GM12878 (cell line): ENCODE measurements around the gene CLEC4M. TPM values are rescaled to one million over a fixed set of nuclear protein-coding genes. Genes with fewer than 3 reads are reported as not detected.
A peak's percentile ranks its signal among the peaks of the same experiment; 100 is the strongest.

Experiments used
- ATF7 ChIP-seq: fragments of 450-650 bp; IDR thresholded peaks from 2 replicates; pipeline ENCODE4 v1.6.1; 2016; ENCODE audit warnings: low read depth, mild to moderate bottlenecking
- CHD4 ChIP-seq: fragments of 200-600 bp; sonication (generic); IDR thresholded peaks from 2 replicates; pipeline ENCODE4 v1.6.1; 2016; ENCODE audit warnings: mild to moderate bottlenecking
- HDGF ChIP-seq: fragments of 450-650 bp; IDR thresholded peaks from 2 replicates; pipeline ENCODE4 v1.6.1; 2016; ENCODE audit warnings: antibody characterized with exemption
- KAT2A ChIP-seq: conservative IDR thresholded peaks from 2 replicates; pipeline ENCODE4 v1.6.1; 2011; ENCODE audit warnings: low read depth, low read length; ENCODE audit not compliant: control insufficient read depth
- MTA3 ChIP-seq: IDR thresholded peaks from 2 replicates; pipeline ENCODE4 v1.6.1; 2012; ENCODE audit warnings: low read length, inconsistent platforms, borderline replicate concordance
- NBN ChIP-seq: fragments of 450-650 bp; IDR thresholded peaks from 2 replicates; pipeline ENCODE4 v1.6.1; 2016
- RB1 ChIP-seq: fragments of 450-650 bp; formaldehyde crosslinking; IDR thresholded peaks from 2 replicates; pipeline ENCODE4 v1.6.1; 2017; ENCODE audit warnings: mild to moderate bottlenecking, borderline replicate concordance
- RUNX3 ChIP-seq: IDR thresholded peaks from 2 replicates; pipeline ENCODE4 v1.6.1; 2012; ENCODE audit warnings: low read length, inconsistent platforms
- SMARCA5 ChIP-seq: fragments of 450-650 bp; IDR thresholded peaks from 2 replicates; pipeline ENCODE4 v1.6.1; 2017; ENCODE audit warnings: mild to moderate bottlenecking
- SREBF1 ChIP-seq: IDR thresholded peaks from 2 replicates; pipeline ENCODE4 v1.6.1; 2012; ENCODE audit warnings: mild to moderate bottlenecking, low read length
- TCF12 ChIP-seq: IDR thresholded peaks from 2 replicates; pipeline ENCODE4 v1.6.1; 2011; ENCODE audit warnings: low read depth, mild to moderate bottlenecking, low read length
- polyA plus RNA-seq, 11 experiments: library from polyadenylated mRNA; depleted of rRNA in 4 of 11; unstranded in 6 of 11; stranded (reverse) in 5 of 11; fragments of >200 nt; fragmentation: Nextera tagmentation in 4 of 11; fragmentation: Illumina TruSeq in 1 of 11; extraction: Ambion mirVana in 4 of 11; extraction: Trizol in 1 of 11; gene quantifications; 1 replicate in 1 of 11; 2 replicates in 10 of 11; pipeline versions ENCODE4 v1.2.1 to v1.2.3, GENCODE V29; 2011 to 2016; ENCODE audit warnings: inconsistent platforms in 2 of 11, missing spikeins in 2 of 11, low read depth in 1 of 11
- total RNA-seq, 4 experiments: library from RNA; depleted of rRNA in 3 of 4; stranded (reverse); fragments of >200 nt in 3 of 4; fragmentation: Illumina TruSeq in 1 of 4; extraction: Trizol in 1 of 4; gene quantifications; 2 replicates each; pipeline versions ENCODE4 v1.2.1 to v1.2.3, GENCODE V29; 2013 to 2021
- TF ChIP-seq, protein P1 (sequence below): fragments of 450-650 bp; IDR thresholded peaks from 2 replicates; pipeline ENCODE4 v1.6.1; 2017; ENCODE audit warnings: mild to moderate bottlenecking, moderate library complexity
- TF ChIP-seq, protein P2 (sequence below): fragments of 450-650 bp; formaldehyde crosslinking; IDR thresholded peaks from 2 replicates; pipeline ENCODE4 v1.5.0; 2022; ENCODE audit warnings: mild to moderate bottlenecking, missing genetic modification characterization
- TF ChIP-seq, protein P3 (sequence below): fragments of 450-650 bp; IDR thresholded peaks from 2 replicates; pipeline ENCODE4 v1.6.1; 2017; ENCODE audit warnings: mild to moderate bottlenecking, moderate library complexity
- TF ChIP-seq, protein P4 (sequence below): fragments of 450-650 bp; IDR thresholded peaks from 2 replicates; pipeline ENCODE4 v1.6.1; 2018; ENCODE audit warnings: mild to moderate bottlenecking, low read depth, moderate library complexity; ENCODE audit not compliant: partially characterized antibody
- TF ChIP-seq, protein P5 (sequence below): IDR thresholded peaks from 2 replicates; pipeline ENCODE4 v1.6.1; 2012; ENCODE audit warnings: low read depth, low read length, improper control_type of control experiment

CLEC4M gene
- total and polyA plus RNA-seq, 10 of the 15 experiments (the other 5 are each of a cell fraction or from before 2014, with no cell fraction given): 0.11 to 0.42 (median 0.25) TPM; not detected in 1

DNA sequence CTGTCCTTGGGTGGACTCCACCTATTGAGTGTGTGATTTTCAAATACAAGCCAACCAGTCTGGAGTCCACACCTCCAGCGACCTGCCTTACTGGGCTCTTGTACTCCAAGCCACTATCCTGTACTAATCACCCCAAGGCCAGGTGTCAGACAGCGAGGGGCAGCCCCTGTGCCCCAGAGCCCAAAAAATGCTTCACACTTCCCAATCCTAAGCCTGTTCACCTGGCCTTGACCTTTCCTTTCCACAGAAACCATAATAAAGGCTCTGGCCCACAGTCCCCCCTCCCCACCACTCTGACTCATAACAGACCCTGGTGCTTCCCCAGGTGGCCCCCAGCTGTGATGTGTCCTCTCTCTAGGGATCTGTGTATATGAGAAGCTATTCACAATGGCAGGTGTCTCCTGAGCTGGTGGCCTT is 19.6 kb upstream of the CLEC4M start (continued):
- TF ChIP-seq, protein P1, sequence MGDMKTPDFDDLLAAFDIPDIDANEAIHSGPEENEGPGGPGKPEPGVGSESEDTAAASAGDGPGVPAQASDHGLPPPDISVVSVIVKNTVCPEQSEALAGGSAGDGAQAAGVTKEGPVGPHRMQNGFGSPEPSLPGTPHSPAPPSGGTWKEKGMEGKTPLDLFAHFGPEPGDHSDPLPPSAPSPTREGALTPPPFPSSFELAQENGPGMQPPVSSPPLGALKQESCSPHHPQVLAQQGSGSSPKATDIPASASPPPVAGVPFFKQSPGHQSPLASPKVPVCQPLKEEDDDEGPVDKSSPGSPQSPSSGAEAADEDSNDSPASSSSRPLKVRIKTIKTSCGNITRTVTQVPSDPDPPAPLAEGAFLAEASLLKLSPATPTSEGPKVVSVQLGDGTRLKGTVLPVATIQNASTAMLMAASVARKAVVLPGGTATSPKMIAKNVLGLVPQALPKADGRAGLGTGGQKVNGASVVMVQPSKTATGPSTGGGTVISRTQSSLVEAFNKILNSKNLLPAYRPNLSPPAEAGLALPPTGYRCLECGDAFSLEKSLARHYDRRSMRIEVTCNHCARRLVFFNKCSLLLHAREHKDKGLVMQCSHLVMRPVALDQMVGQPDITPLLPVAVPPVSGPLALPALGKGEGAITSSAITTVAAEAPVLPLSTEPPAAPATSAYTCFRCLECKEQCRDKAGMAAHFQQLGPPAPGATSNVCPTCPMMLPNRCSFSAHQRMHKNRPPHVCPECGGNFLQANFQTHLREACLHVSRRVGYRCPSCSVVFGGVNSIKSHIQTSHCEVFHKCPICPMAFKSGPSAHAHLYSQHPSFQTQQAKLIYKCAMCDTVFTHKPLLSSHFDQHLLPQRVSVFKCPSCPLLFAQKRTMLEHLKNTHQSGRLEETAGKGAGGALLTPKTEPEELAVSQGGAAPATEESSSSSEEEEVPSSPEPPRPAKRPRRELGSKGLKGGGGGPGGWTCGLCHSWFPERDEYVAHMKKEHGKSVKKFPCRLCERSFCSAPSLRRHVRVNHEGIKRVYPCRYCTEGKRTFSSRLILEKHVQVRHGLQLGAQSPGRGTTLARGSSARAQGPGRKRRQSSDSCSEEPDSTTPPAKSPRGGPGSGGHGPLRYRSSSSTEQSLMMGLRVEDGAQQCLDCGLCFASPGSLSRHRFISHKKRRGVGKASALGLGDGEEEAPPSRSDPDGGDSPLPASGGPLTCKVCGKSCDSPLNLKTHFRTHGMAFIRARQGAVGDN: no peak
- no peak for TF ChIP-seq HDGF
- TF ChIP-seq KAT2A: no peak
- TF ChIP-seq ATF7: 0 out of 2 replicates have a peak, but pooled peaks have one; percentile 56
- TF ChIP-seq SREBF1: no peak
- peak; percentile 96 for TF ChIP-seq RUNX3
- TF ChIP-seq, protein P2, sequence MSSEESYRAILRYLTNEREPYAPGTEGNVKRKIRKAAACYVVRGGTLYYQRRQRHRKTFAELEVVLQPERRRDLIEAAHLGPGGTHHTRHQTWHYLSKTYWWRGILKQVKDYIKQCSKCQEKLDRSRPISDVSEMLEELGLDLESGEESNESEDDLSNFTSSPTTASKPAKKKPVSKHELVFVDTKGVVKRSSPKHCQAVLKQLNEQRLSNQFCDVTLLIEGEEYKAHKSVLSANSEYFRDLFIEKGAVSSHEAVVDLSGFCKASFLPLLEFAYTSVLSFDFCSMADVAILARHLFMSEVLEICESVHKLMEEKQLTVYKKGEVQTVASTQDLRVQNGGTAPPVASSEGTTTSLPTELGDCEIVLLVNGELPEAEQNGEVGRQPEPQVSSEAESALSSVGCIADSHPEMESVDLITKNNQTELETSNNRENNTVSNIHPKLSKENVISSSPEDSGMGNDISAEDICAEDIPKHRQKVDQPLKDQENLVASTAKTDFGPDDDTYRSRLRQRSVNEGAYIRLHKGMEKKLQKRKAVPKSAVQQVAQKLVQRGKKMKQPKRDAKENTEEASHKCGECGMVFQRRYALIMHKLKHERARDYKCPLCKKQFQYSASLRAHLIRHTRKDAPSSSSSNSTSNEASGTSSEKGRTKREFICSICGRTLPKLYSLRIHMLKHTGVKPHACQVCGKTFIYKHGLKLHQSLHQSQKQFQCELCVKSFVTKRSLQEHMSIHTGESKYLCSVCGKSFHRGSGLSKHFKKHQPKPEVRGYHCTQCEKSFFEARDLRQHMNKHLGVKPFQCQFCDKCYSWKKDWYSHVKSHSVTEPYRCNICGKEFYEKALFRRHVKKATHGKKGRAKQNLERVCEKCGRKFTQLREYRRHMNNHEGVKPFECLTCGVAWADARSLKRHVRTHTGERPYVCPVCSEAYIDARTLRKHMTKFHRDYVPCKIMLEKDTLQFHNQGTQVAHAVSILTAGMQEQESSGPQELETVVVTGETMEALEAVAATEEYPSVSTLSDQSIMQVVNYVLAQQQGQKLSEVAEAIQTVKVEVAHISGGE (CRISPR knock-in tag): no peak
- 0 out of 2 replicates have a peak, but pooled peaks have one; percentile 51 for TF ChIP-seq NBN
- TF ChIP-seq CHD4: no peak
- TF ChIP-seq, protein P3, sequence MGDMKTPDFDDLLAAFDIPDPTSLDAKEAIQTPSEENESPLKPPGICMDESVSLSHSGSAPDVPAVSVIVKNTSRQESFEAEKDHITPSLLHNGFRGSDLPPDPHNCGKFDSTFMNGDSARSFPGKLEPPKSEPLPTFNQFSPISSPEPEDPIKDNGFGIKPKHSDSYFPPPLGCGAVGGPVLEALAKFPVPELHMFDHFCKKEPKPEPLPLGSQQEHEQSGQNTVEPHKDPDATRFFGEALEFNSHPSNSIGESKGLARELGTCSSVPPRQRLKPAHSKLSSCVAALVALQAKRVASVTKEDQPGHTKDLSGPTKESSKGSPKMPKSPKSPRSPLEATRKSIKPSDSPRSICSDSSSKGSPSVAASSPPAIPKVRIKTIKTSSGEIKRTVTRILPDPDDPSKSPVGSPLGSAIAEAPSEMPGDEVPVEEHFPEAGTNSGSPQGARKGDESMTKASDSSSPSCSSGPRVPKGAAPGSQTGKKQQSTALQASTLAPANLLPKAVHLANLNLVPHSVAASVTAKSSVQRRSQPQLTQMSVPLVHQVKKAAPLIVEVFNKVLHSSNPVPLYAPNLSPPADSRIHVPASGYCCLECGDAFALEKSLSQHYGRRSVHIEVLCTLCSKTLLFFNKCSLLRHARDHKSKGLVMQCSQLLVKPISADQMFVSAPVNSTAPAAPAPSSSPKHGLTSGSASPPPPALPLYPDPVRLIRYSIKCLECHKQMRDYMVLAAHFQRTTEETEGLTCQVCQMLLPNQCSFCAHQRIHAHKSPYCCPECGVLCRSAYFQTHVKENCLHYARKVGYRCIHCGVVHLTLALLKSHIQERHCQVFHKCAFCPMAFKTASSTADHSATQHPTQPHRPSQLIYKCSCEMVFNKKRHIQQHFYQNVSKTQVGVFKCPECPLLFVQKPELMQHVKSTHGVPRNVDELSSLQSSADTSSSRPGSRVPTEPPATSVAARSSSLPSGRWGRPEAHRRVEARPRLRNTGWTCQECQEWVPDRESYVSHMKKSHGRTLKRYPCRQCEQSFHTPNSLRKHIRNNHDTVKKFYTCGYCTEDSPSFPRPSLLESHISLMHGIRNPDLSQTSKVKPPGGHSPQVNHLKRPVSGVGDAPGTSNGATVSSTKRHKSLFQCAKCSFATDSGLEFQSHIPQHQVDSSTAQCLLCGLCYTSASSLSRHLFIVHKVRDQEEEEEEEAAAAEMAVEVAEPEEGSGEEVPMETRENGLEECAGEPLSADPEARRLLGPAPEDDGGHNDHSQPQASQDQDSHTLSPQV: no peak
- TF ChIP-seq, protein P4, sequence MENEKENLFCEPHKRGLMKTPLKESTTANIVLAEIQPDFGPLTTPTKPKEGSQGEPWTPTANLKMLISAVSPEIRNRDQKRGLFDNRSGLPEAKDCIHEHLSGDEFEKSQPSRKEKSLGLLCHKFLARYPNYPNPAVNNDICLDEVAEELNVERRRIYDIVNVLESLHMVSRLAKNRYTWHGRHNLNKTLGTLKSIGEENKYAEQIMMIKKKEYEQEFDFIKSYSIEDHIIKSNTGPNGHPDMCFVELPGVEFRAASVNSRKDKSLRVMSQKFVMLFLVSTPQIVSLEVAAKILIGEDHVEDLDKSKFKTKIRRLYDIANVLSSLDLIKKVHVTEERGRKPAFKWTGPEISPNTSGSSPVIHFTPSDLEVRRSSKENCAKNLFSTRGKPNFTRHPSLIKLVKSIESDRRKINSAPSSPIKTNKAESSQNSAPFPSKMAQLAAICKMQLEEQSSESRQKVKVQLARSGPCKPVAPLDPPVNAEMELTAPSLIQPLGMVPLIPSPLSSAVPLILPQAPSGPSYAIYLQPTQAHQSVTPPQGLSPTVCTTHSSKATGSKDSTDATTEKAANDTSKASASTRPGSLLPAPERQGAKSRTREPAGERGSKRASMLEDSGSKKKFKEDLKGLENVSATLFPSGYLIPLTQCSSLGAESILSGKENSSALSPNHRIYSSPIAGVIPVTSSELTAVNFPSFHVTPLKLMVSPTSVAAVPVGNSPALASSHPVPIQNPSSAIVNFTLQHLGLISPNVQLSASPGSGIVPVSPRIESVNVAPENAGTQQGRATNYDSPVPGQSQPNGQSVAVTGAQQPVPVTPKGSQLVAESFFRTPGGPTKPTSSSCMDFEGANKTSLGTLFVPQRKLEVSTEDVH: no peak
- TF ChIP-seq RB1: no peak
- TF ChIP-seq MTA3: peak; percentile 75; the same call in 1 of the 2 replicates
- peak; percentile 99 for TF ChIP-seq TCF12
- no peak for TF ChIP-seq SMARCA5
- TF ChIP-seq, protein P5, sequence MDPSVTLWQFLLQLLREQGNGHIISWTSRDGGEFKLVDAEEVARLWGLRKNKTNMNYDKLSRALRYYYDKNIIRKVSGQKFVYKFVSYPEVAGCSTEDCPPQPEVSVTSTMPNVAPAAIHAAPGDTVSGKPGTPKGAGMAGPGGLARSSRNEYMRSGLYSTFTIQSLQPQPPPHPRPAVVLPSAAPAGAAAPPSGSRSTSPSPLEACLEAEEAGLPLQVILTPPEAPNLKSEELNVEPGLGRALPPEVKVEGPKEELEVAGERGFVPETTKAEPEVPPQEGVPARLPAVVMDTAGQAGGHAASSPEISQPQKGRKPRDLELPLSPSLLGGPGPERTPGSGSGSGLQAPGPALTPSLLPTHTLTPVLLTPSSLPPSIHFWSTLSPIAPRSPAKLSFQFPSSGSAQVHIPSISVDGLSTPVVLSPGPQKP: no peak
